Liver (tissue), 9 donors: ENCODE results near the gene HIPK2. TPM values are rescaled to one million over a fixed set of nuclear protein-coding genes. Genes with fewer than 3 reads are reported as not detected.
A peak's percentile ranks its signal among the peaks of the same experiment; 100 is the strongest.

ENCODE experiments used
- DNase-seq: peaks from one replicate; pipeline ENCODE4 v3.0.0-alpha.2; 2017; ENCODE audit warnings: low spot score
- H3K27ac ChIP-seq, 2 donors: one replicate each; pipeline ENCODE4 v1.7.0; 2013; ENCODE audit warnings: inconsistent platforms in 2 of 2, low read length in 2 of 2, control low read depth in 1 of 2, low read depth in 1 of 2, mild to moderate bottlenecking in 1 of 2
- H3K27me3 ChIP-seq, 4 donors: one replicate each; pipeline versions ENCODE4 v1.6.1 to v1.7.0; 2013; ENCODE audit warnings: low read length in 3 of 4, inconsistent platforms in 1 of 4, mild to moderate bottlenecking in 1 of 4, moderate library complexity in 1 of 4; ENCODE audit not compliant: control insufficient read depth in 4 of 4, insufficient read depth in 4 of 4
- H3K36me3 ChIP-seq, 4 donors: one replicate each; pipeline versions ENCODE4 v1.6.1 to v1.7.0; 2013; ENCODE audit warnings: low read length in 3 of 4, mild to moderate bottlenecking in 3 of 4, low read depth in 1 of 4, moderate library complexity in 1 of 4; ENCODE audit not compliant: control insufficient read depth in 4 of 4, insufficient read depth in 3 of 4
- H3K4me1 ChIP-seq, 4 donors: one replicate each; pipeline versions ENCODE4 v1.6.1 to v1.7.0; 2013; ENCODE audit warnings: low read length in 3 of 4, mild to moderate bottlenecking in 3 of 4, moderate library complexity in 1 of 4; ENCODE audit not compliant: control insufficient read depth in 4 of 4, insufficient read depth in 4 of 4
- H3K4me3 ChIP-seq, 3 donors: one replicate each; pipeline versions ENCODE4 v1.6.1 to v1.7.0; 2013; ENCODE audit warnings: low read length in 3 of 3, control low read depth in 1 of 3, low read depth in 1 of 3, mild to moderate bottlenecking in 1 of 3
- H3K9ac ChIP-seq, 2 donors: one replicate each; pipeline ENCODE4 v1.7.0; 2013; ENCODE audit warnings: low read length in 2 of 2, mild to moderate bottlenecking in 2 of 2, moderate library complexity in 2 of 2, control low read depth in 1 of 2, low read depth in 1 of 2
- H3K9me3 ChIP-seq, 4 donors: one replicate each; pipeline versions ENCODE4 v1.6.1 to v1.7.0; 2013; ENCODE audit warnings: low read length in 3 of 4; ENCODE audit not compliant: control insufficient read depth in 4 of 4
- FOXA1 ChIP-seq: IDR thresholded peaks from 2 replicates; pipeline ENCODE4 v1.6.1; 2016; ENCODE audit warnings: antibody characterized with exemption
- GABPA ChIP-seq, 2 donors: IDR thresholded peaks in 1 of 2; conservative IDR thresholded peaks in 1 of 2; 2 replicates each; pipeline ENCODE4 v1.6.1; 2016; ENCODE audit warnings: antibody characterized with exemption in 2 of 2, mild to moderate bottlenecking in 1 of 2, moderate library complexity in 1 of 2
- HNF4A ChIP-seq, 2 donors: conservative IDR thresholded peaks; 2 replicates each; pipeline ENCODE4 v1.6.1; 2016; ENCODE audit warnings: antibody characterized with exemption in 2 of 2, mild to moderate bottlenecking in 2 of 2
- JUND ChIP-seq, 2 donors: IDR thresholded peaks; 2 replicates each; pipeline ENCODE4 v1.6.1; 2016; ENCODE audit warnings: antibody characterized with exemption in 2 of 2
- NR2F2 ChIP-seq: IDR thresholded peaks from 2 replicates; pipeline ENCODE4 v1.6.1; 2016; ENCODE audit warnings: antibody characterized with exemption
- RAD21 ChIP-seq, 2 donors: IDR thresholded peaks; 2 replicates each; pipeline ENCODE4 v1.6.1; 2016; ENCODE audit warnings: antibody characterized with exemption in 2 of 2, mild to moderate bottlenecking in 2 of 2
- RXRA ChIP-seq, 2 donors: IDR thresholded peaks; 2 replicates each; pipeline ENCODE4 v1.6.1; 2017 to 2018; ENCODE audit warnings: antibody characterized with exemption in 2 of 2, mild to moderate bottlenecking in 1 of 2
- TAF1 ChIP-seq: conservative IDR thresholded peaks from 2 replicates; pipeline ENCODE4 v1.6.1; 2016; ENCODE audit warnings: antibody characterized with exemption, mild to moderate bottlenecking
- WGBS: extraction: QIAGEN DNeasy Blood & Tissue Kit; methylation state at CpG from one replicate; pipeline ENCODE4 v1.1.7; 2013; 5-methylcytosine and 5-hydroxymethylcytosine counted together
- polyA plus RNA-seq, 2 donors: library from polyadenylated mRNA; stranded (reverse) in 1 of 2; unstranded in 1 of 2; fragments of 200-250 nt in 1 of 2; fragments of >200 nt in 1 of 2; fragmentation: Nextera tagmentation in 1 of 2; extraction: Ambion mirVana in 1 of 2; gene quantifications; one replicate each; pipeline versions ENCODE4 v1.2.1 to v1.2.3, GENCODE V29; 2013 to 2015
- total RNA-seq, 2 donors: library from RNA; depleted of rRNA; stranded (reverse); fragments of >200 nt; gene quantifications; one replicate each; pipeline ENCODE4 v1.2.3, GENCODE V29; 2014
- TF ChIP-seq, protein P1 (sequence below): IDR thresholded peaks from 2 replicates; pipeline ENCODE4 v1.6.1; 2016; ENCODE audit warnings: antibody characterized with exemption, mild to moderate bottlenecking
- TF ChIP-seq, protein P2 (sequence below): IDR thresholded peaks from 2 replicates; pipeline ENCODE4 v1.6.1; 2016; ENCODE audit warnings: antibody characterized with exemption
- TF ChIP-seq, protein P3 (sequence below): IDR thresholded peaks from 2 replicates; pipeline ENCODE4 v1.6.1; 2016; ENCODE audit warnings: antibody characterized with exemption
- TF ChIP-seq, protein P4 (sequence below): IDR thresholded peaks from 2 replicates; pipeline ENCODE4 v1.6.1; 2016; ENCODE audit warnings: antibody characterized with exemption
- donor health status: healthy.
- donor health status: healthy.
- donor health status: healthy.
- donor health status: healthy.
- donor health status: healthy.

HIPK2 gene
- total and polyA plus RNA-seq, 4 donors, result 13.1 to 48.8 (median 16.6) TPM

DNA sequence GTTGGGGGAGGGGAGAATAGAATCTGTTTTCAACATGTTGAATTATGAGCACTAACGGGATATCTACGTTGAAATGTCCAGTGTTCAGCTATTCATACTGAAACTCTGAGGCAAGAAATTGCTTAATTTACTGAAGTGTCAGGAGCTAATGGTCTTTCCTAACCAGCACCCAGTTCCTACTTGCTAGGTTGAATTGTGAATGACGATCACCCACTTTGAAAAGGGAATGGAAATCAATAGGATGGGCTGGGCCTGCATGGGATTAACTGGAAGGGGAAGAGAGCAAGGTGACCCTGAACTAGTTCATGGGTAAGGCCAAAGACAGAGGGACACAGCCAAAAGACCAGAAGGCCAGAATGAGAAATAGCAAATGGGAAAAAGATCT, 51.3 kb downstream of the HIPK2 start (continued):
- TF ChIP-seq, protein P1, sequence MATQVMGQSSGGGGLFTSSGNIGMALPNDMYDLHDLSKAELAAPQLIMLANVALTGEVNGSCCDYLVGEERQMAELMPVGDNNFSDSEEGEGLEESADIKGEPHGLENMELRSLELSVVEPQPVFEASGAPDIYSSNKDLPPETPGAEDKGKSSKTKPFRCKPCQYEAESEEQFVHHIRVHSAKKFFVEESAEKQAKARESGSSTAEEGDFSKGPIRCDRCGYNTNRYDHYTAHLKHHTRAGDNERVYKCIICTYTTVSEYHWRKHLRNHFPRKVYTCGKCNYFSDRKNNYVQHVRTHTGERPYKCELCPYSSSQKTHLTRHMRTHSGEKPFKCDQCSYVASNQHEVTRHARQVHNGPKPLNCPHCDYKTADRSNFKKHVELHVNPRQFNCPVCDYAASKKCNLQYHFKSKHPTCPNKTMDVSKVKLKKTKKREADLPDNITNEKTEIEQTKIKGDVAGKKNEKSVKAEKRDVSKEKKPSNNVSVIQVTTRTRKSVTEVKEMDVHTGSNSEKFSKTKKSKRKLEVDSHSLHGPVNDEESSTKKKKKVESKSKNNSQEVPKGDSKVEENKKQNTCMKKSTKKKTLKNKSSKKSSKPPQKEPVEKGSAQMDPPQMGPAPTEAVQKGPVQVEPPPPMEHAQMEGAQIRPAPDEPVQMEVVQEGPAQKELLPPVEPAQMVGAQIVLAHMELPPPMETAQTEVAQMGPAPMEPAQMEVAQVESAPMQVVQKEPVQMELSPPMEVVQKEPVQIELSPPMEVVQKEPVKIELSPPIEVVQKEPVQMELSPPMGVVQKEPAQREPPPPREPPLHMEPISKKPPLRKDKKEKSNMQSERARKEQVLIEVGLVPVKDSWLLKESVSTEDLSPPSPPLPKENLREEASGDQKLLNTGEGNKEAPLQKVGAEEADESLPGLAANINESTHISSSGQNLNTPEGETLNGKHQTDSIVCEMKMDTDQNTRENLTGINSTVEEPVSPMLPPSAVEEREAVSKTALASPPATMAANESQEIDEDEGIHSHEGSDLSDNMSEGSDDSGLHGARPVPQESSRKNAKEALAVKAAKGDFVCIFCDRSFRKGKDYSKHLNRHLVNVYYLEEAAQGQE, result no peak
- peak in 1 of 2 donors; percentile 86 for TF ChIP-seq JUND (IDR thresholded peaks at IDR 0.05)
- TF ChIP-seq, protein P2, sequence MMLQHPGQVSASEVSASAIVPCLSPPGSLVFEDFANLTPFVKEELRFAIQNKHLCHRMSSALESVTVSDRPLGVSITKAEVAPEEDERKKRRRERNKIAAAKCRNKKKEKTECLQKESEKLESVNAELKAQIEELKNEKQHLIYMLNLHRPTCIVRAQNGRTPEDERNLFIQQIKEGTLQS, result no peak
- no peak for TF ChIP-seq TAF1
- TF ChIP-seq NR2F2, result no peak
- TF ChIP-seq HNF4A (conservative IDR thresholded peaks at IDR 0.05), result peak; percentile 85 to 88
- no peak for TF ChIP-seq FOXA1
- TF ChIP-seq, protein P3, sequence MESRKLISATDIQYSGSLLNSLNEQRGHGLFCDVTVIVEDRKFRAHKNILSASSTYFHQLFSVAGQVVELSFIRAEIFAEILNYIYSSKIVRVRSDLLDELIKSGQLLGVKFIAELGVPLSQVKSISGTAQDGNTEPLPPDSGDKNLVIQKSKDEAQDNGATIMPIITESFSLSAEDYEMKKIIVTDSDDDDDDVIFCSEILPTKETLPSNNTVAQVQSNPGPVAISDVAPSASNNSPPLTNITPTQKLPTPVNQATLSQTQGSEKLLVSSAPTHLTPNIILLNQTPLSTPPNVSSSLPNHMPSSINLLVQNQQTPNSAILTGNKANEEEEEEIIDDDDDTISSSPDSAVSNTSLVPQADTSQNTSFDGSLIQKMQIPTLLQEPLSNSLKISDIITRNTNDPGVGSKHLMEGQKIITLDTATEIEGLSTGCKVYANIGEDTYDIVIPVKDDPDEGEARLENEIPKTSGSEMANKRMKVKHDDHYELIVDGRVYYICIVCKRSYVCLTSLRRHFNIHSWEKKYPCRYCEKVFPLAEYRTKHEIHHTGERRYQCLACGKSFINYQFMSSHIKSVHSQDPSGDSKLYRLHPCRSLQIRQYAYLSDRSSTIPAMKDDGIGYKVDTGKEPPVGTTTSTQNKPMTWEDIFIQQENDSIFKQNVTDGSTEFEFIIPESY, result peak; percentile 77

DNA sequence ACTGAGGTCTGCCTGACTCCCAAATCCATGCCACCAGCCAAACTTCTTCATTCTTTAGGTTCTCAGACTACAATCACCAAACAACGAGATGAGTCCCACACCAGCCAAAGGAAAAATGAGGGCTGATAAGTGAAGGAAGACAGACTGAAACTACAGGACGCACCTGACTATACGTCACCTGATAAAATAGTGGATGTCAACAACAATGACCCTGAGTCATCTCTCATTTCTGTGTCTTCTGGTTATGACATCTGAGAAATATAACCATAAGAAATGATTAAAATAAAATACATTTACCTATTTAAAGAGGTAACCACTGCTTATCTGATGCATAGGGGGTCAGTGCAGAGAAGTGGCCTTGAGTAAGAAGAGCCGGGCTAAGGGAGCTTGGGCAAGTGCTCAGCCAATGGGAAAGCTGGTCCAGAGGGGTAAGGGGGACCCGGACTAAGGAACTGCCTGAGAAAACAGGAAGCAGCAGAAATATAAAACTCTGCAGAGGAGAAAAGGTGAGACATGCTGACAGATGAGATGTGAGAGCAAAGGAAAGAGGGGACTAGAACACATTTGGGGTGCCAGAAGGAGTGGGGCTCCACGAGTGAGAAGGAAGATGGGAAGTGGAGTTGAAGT, 51.8 kb downstream of the HIPK2 start:
- Histone ChIP-seq H3K4me1 (peaks cover 16 to 73% (median 65%) of the 10 kb centered on the region in 4 donors), H3K27ac (peak overlapping the region; percentile 75 to 85), H3K4me3 (no peak overlapping the region), H3K27me3 (no peaks in the 10 kb centered on the region), H3K9ac (no peak overlapping the region), H3K36me3 (no peaks in the 10 kb centered on the region), H3K9me3 (no peaks in the 10 kb centered on the region)
- TF ChIP-seq GABPA (IDR thresholded peaks at IDR 0.05 in 1 of 2, conservative IDR thresholded peaks at IDR 0.05 in 1 of 2) (no peak), RAD21 (IDR thresholded peaks at IDR 0.05) (no peak), HNF4A (conservative IDR thresholded peaks at IDR 0.05) (no peak), RXRA (IDR thresholded peaks at IDR 0.05) (no peak), NR2F2 (no peak), TAF1 (no peak)
- TF ChIP-seq, protein P3, result no peak
- TF ChIP-seq, protein P4, sequence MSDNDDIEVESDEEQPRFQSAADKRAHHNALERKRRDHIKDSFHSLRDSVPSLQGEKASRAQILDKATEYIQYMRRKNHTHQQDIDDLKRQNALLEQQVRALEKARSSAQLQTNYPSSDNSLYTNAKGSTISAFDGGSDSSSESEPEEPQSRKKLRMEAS, result no peak
- 67% methylated on average over 6 of the region's 6 CpGs for WGBS
- no peak for DNase-seq
